Bone marrow (tissue), 2 donors: Measurements from ENCODE around the gene RPS6KA5.
"Not testable (repeated sequence)": the region's sequence is repeated elsewhere in the genome, so short reads cannot be mapped to it uniquely, and the experiment has no call there.

ENCODE experiments used
- DNase-seq, 2 donors: peaks; one replicate each; lab custom pipeline; 2025; lab: John Stamatoyannopoulos, UW

Gene RPS6KA5

DNA sequence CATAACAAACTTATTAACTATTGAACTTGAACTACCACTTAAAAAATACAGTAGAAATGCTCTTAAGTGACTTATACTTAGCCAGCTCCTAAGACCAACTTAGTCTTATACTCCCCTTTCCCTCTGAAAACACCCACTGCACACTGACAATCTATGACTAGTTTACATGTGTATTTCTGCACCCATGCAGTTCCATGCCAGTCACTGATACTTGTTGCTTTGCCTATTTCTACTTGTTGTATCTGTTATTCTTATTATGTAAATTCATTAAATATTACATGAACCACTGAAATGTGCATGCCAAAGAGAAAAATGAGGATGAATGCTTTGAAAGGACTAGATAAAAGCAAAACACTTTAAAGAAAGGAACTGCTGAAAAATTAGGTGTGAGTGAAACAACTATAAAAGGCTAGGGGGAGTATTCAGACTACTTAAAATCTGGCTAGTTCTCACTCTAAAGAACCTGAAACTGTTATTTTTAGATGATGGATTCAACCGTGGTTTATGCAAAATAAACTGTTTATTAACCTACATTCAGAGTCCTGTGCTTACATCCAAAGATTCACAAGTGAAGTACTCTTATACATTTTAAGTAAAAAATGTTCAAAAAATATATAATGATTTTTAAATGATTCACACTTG lies 74.7 kb downstream of the RPS6KA5 start:
- no peak for DNase-seq

DNA sequence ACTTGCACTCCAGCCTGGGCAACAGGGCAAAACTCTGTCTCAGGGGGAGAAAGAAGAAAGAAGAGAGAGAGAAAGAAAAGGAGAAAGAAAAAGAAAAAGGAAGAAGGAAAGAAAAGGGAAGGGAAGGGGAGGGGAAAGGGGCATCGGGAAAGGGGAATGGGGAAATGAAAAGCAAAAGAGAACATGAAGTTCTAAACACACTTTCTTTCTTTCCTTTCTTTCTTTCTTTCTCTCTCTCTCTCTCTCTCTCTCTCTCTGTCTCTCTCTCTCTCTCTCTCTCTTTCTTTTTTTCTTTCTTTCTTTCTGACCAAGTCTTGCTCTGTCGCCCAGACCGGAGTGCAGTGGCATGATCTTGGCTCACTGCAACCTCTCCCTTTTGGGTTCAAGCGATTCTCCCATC lies 76.9 kb downstream of the RPS6KA5 start:
- DNase-seq = no peak

DNA sequence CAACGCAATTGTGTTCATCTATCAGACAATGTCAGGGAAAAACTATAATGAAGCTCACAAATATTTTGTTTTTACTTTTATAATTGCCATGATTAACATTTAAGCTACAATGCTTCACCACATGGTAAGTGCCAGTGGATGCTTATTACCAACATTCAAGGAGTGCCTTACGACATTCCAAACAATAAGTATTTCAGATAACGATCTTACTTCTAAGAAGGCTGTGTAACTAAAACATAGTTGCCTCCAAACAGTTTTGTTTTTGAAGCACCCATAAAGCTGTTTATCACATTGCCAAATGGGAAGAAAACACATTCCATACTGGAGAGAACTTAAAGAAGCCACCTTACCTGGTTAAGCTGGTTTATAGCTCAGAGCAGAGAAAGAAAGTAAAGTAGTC lies 78.8 kb downstream of the RPS6KA5 start:
- no peak for DNase-seq

DNA sequence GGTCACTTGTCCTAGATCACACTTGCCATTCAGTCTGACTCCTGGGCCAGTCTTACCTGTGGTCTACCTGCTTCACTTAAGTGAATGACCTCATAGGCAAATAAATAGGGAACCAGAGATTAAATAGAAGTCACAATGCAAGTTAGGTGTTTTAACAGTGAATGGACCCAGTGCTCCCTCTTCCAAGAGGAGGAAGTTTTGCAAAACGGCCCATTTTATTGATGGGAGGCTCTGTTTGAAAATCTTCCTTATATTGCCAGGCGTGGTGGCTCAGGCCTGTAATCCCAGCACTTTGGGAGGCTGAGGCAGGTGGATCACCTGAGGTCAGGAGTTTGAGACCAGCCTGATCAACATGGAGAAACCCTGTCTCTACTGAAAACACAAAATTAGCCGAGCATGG lies 79.8 kb downstream of the RPS6KA5 start:
- DNase-seq = not testable (repeated sequence)

DNA sequence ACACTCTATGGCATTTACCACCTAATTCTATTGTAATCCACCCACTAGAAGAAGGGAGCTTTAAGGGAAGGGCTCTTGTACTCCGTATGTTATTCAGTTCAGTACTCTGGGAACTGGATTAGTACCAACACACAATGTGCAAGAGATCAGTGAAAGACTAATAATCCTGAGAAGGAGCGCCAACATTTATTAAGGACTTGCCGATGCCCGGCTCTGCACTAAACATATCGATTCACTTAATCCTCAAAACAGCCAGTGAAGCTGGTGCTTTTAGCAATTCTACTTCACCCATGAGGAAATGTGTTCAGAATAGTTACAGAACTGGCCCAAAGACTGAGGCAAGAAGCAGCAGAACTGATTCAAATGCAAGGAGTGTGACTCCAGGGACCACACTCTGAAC lies 80.9 kb downstream of the RPS6KA5 start:
- DNase-seq = no peak

DNA sequence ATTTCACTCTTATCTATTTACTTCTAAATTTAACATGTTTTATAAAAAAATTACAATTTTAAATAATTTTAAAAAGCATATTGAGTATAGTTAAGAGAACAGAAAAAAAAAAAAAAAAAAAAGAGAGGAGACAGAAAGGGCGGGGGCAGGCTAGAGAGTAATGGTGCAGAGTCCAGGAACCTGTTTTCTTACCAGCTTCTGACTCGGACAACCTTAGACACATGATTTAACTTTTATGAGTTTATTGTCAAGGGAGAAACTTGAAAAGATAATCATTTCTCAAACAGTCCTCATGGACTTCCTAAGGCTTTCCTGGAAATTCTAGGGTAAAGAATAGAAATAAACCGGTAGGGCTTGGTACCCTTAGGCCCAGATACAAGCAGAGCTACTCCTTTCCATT lies 84.3 kb downstream of the RPS6KA5 start:
- DNase-seq = no peak

DNA sequence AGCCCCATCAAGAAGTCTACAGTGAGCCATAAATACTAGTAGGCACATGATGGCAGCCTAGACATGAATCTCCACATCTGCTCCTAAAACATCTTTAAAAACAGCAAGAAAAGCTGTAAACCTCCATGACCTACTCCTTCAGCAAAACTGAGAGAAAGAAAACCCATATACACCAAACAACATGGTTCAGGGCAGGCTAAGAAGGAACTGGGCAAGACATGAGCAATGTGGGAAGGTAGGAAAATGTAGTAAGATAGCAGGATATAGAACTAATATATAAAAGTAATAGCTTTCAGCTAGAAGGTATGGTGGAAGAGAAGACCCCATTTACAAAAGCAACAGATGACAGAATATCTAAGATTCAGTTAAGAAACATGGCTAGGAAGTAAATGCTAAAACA lies 88.8 kb downstream of the RPS6KA5 start:
- DNase-seq = no peak

DNA sequence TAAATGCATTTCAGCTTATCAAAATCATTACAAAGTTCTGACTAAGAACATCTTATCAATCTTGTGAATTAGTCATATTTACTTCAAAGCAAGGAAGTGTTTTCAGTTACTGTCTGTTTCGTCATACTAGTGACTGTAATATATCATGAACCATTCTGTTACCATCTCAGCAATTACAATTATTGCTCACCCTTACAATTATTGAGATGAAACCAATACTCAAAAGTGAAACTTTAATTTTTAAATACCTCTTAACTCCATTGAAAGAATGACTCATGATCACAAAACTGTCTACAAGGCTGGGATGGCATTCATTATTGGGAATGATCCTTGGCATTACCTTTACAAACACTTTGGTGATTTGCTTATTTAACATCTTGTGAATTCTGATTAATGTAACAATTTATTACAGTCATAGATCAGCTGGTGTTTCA lies 90.3 kb downstream of the RPS6KA5 start:
- DNase-seq = no peak

DNA sequence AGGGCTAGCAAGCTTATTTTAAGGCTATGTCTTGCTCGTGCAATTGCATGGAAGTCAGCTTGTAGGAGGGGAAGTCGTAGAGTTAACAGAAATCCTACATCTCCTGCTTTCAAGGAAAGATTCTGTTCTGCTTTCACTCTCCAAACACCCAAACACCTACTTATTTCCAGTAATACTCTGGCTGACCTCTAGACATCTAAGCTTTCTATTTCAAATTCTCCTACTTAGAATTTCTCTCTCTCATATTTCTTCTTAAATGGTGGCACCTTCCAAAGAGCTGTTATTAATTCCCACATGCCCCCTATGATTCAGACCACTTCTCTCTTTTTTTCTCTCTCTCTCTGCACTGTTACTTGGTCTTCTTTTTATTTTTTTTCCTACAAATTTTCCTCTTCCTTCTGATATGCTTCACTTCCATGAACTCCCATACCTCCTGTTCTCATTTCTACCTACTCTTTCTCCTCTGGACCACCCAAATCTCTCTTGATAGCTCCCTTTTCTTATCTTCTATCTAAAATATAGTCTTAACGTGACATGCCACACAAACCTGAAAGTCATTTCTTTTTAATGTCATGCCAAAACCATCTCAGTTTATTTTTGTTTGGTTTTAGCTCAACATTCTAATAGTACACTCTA lies 90.8 kb downstream of the RPS6KA5 start:
- peak in 1 of 2 donors; percentile 33 for DNase-seq

DNA sequence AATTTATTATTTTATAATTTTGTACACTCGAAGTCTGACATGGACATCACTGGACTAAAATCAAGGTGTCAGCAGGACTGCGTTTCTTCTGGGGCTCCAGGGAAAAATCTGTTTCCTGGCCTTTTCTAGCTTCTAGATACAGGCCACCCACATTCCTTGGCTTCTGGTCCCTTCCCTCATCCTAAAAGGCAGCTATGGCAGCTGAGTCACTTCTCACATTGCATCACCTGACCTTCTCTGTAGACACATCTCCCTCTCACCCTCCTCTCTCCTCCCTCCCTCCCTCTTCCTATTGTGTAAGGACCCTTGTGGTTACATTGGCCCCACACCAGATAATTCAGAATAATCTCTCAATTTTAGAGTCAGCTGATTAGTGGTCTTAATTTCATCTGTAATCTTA lies 92.4 kb downstream of the RPS6KA5 start:
- no peak for DNase-seq

DNA sequence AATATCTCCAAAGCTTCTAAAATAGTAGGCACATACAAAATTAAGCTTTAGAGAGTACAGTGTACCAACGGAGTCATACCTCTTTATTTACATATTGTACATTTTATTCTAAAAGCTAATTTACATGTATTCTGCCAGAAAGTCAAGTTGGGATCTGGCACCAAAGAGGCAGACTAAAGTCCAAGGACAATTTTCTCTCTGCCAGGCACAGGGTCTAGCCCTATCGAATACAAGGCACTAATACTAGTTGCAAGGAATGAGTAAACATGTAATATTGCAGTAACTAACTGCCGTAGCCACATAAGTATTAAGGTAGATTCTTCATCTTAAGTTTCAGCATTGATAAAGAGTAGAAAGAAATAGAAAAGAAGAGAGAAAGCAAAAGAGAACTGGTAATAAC lies 93.9 kb downstream of the RPS6KA5 start:
- DNase-seq = no peak

DNA sequence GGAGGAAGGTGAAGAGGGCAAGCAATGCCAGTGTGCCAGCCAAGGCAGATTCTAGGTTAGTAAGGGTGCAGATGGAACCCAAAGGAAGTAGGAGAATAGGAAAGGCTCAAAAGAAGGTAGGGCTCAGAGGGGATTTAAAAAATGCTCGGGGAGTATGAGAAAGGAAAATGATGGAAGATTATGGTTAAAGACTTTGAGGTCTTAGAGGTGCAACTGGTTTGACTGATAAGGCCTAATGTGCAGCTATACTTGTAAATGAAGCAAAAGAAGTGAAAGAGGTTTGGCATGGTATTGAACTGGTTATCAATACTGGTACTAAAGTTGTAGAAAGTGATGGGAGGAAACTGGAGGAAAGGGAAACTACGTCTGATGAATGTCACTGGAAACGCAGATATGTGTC lies 94.7 kb downstream of the RPS6KA5 start:
- DNase-seq = no peak

DNA sequence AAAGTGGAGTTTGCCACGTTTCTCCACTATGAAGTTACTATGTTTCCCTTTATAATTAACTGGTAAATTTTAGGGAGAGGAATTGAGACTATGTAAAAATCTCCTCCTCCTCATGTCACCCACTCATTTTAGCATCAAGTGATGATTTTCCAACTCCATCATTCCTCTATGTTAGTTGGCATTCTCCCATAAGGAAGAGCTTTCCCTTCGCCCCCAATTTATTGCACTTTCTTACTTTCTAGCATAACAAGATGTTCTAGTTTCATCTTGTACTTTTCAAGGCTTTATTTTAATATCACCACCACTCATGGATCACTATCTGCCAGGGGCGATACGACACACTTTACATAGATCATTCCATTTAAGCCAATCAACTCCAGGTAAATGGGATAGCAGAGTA lies 97.1 kb downstream of the RPS6KA5 start:
- no peak for DNase-seq

DNA sequence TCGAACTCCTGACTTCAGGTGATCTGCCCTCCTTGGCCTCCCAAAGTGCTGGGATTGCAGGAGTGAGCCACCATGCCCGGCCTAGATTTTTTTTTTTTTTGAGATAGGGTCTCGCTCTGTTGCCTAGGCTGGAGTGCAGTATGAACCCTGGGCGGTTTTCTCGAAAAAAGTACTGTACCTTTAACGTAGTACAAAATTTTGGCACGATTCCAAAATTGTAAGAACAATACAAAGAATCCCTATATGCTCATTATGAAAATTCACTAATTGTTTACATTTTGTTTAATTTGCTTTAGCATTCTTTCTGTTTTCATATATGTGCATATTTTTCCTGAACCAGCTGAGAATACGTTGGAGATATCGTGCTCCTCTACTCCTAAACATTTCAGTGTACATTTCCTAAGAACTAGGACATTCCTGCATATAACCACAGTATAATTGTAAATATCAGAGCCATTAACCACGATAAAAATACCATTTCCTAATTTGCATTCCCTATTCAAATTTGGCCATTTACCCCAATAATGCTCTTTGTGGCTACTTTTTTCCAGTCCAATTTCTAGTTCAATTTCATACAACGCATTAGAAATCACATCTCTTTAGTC lies 97.8 kb downstream of the RPS6KA5 start:
- no peak for DNase-seq

DNA sequence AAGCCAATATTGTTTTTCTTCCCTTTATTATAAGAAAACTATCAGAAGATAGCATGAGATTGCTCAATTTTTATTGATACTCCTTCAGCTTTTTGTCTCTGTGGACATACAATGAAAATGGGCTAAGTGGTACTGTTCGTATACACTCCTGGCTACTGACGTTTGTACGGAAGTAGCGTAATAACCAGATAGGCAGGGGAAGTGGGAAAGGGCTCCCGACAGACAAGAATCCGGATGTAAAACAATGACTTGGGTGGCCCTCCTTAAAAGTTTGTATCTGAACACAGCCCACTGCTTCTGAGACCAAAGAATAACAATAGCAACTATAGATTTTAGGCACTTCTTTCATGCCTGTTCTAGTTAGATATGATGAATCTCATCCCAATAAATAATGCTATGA lies 99.6 kb downstream of the RPS6KA5 start:
- DNase-seq = no peak

DNA sequence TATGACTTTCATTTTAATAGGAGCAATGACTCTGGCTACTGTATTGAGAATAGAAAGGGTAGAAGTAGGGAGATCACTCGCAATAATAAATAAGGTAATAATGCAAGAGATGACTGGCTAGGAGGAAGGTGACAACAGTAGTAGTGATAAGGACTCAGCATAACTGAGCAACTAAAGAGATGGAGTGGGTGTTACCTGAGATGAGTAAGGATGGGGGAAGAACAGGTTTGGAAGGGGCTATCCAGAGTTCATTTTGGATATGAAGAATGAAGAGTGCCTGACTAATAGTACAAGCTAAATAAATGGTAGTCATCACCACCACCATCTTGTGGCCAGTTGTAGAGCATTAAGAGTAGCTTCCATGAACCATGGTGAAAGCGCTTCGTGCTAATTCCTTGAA lies 101.1 kb downstream of the RPS6KA5 start:
- DNase-seq = no peak

DNA sequence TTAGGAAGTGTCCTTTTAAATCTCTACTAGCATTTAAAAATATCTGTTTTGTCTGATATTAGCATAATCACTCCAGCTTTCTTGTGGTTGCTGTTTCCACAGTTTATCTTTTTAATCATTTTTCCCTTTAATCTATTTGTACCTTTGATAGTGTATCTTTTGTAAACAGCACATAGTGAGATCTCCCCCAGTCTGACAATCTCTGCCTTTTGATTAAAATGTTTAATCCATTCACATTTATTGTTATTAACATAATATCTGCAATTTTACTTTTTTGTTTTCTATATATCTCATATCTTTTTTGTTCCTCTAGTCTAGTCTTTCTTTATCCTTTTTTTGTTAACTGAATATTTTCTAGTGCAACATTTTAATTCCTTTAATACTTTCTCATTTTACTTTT lies 104.2 kb downstream of the RPS6KA5 start:
- no peak for DNase-seq

DNA sequence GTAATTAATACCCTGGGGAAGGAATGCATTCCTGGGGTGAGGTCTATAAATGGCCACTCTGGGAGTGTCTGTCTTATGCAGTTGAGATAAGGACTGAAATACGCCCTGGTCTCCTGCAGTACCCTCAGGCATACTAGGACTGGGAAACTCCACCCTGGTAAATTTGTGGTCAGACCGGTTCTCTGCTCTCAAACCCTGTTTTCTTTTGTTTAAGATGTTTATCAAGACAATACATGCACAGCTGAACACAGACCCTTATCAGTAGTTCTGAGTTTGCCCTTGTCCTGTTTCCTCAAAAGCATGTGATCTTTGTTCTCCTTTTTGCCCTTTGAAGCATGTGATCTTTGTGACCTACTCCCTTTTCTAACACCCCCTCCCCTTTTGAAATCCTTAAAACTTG lies 106.8 kb downstream of the RPS6KA5 start:
- DNase-seq = not testable (repeated sequence)

DNA sequence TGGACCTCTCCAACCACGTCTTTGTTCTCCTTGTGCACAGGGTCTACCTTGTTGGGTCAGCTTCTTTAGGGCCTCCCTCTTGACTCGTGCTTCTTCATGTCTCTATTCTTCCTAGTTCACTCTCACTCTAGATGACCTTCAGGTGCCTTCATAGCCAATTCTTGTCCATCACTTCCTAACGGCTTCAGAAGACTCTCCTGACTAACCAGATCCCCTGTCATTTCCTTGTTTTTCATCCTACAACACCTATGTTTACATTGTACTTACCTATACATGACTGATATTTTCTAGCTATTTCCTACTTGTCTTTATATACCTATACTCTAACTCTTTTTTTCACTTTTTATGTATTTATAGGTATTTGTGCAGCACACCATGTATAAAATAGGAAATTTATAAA lies 117.1 kb downstream of the RPS6KA5 start:
- no peak for DNase-seq

DNA sequence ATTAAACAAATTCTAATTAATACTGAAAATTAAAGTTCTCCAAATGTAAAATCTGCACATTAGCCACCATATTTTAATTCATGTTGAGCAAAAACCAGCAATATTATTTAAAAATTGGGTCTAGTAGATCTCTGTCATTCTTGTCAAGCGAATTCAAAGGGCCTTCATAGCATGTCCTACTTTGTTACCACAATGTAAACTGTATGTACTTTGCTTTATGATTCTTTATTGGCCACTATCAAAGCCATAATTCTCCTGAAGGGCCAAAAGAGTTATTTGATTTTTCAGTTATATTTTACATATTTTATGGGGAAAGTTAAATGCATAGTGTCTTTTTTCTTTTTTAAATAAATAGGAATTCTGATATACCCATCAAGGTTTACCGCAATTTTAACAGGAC lies 117.9 kb downstream of the RPS6KA5 start:
- DNase-seq = no peak

DNA sequence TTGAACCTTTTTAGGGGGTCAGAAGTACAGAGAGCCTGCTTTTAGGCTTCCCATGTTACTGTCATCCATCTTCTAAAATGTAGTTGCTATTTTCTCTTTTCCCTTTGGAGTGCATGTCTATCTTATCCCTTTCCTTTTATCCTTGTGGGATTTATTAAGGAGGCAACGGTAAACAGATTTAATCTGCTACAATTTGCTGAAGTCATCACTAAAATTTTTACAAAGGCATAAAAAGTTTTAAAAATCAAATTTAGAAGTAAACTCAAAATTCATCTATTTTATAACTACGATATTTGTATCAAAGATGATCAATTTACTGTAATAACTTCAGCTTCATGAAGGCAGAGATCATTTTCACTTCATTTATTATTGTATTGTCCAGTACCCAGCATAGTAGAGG lies 118.7 kb downstream of the RPS6KA5 start:
- DNase-seq = no peak

DNA sequence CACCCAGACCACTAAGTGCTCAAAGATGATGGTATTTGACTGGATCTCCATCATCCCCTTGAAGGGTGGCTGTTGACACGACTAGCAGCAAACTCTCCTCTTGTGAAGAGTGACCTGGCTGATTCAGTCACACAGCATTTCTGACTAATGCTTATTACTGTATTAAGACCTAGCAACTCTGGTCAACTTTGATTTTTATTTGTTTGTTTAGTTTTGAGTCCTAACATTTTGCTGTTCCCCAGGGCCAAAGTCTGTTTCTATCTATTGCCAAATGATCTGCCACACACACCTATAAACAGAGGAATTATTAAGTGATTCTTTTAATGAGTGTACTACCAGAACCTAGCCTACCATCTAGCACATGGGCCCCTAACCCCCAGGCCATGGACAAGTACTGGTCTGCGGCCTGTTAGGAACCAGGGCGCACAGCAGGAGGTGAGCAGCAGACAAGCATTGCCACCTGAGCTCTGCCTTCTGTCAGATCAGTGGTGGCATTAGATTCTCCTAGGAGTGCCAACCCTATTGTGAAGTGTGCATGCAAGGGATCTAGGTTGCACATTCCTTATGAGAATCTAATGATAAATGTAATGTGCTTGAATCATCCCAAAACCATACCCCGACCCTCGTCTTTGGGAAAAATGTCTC lies 120.0 kb downstream of the RPS6KA5 start:
- no peak for DNase-seq

DNA sequence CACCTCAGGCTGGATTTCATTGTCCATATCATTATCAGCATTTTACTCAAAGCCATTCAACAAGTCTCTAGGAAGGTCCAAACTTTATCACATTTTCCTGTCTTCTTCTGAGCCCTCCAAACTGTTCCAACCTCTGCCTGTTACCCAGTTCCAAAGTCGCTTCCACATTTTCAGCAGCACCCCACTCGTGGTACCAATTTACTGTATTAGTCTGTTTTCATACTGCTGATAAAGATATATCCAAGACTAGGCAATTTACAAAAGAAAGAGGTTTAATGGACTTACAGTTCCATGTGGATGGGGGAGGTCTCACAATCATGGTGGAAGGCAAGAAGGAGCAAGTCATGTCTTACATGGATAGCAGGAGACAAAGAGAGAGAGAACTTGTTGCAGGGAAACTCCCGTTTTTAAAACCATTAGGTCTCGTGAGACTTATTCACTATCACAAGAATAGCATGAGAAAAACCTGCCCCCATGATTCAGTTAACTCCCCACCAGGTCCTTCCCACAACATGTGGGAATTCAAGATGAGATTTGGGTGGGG lies 121.1 kb downstream of the RPS6KA5 start:
- not testable (repeated sequence) for DNase-seq
